D721Med (cell line): ENCODE data around the gene HES2.
A peak's percentile ranks its signal among the peaks of the same experiment; 100 is the strongest.

Experiments used
- DNase-seq: peaks from one replicate; pipeline ENCODE4 v3.0.0; 2011; ENCODE audit warnings: low spot score; ENCODE audit not compliant: insufficient read length
- FAIRE-seq: peaks from 2 replicates; lab custom pipeline; 2011; peaks lifted over from hg19 to GRCh38; lab: Jason Lieb, UNC
- CTCF ChIP-seq: IDR thresholded peaks from 2 replicates; pipeline ENCODE4 v1.5.1; 2012; ENCODE audit warnings: mild to moderate bottlenecking, control low read depth; ENCODE audit not compliant: insufficient read depth; ENCODE audit errors: missing control alignments

The HES2 gene

GRCh38 chr1:6423321-6423999, 3.7 kb upstream of the HES2 start:
- FAIRE-seq: no peak
- DNase-seq: no peak
- TF ChIP-seq CTCF: peak; percentile 42

GRCh38 chr1:6421266-6421665, 1.5 kb upstream of the HES2 start:
- FAIRE-seq (no peak), DNase-seq (no peak)
- TF ChIP-seq CTCF: no peak

GRCh38 chr1:6420454-6421042, 829 bp upstream of the HES2 start:
- FAIRE-seq (no peak), DNase-seq (no peak)
- no peak for TF ChIP-seq CTCF

GRCh38 chr1:6419397-6419803, 319 bp downstream of the HES2 start:
- FAIRE-seq: no peak
- peak; percentile 68 for DNase-seq
- no peak for TF ChIP-seq CTCF

- FAIRE-seq (no peak), DNase-seq (no peak)
- TF ChIP-seq CTCF: no peak
These were observed 887 bp downstream of the HES2 start for GRCh38 chr1:6418668-6419396.

- no peak for DNase-seq
- no peak for TF ChIP-seq CTCF
- FAIRE-seq: no peak
These were observed 1.6 kb downstream of the HES2 start for GRCh38 chr1:6417961-6418667.
